GM06990 (cell line): Measurements from ENCODE around the gene DNAJA2.

Source experiments
- DNase-seq: peaks from one replicate; pipeline ENCODE4 v3.0.0-alpha.2; 2011; ENCODE audit not compliant: insufficient read length; ENCODE audit errors: extremely low read depth
- H3K27me3 ChIP-seq: replicated peaks from 2 replicates; pipeline ENCODE4 v1.6.0; 2011; ENCODE audit warnings: low read length; ENCODE audit not compliant: control insufficient read depth, insufficient read depth
- H3K36me3 ChIP-seq: 2 replicates; pipeline ENCODE4 v1.5.1; 2011; ENCODE audit warnings: low read length; ENCODE audit not compliant: control insufficient read depth, insufficient read depth
- H3K4me3 ChIP-seq: replicated peaks from 2 replicates; pipeline ENCODE4 v1.5.1; 2011; ENCODE audit warnings: low read depth, mild to moderate bottlenecking, control low read depth, low read length
- CTCF ChIP-seq: IDR thresholded peaks from 2 replicates; pipeline ENCODE4 v1.5.1; 2011; ENCODE audit warnings: low read length, control low read depth, mild to moderate bottlenecking, inconsistent platforms; ENCODE audit not compliant: insufficient read depth, poor library complexity, severe bottlenecking

Gene DNAJA2

DNA sequence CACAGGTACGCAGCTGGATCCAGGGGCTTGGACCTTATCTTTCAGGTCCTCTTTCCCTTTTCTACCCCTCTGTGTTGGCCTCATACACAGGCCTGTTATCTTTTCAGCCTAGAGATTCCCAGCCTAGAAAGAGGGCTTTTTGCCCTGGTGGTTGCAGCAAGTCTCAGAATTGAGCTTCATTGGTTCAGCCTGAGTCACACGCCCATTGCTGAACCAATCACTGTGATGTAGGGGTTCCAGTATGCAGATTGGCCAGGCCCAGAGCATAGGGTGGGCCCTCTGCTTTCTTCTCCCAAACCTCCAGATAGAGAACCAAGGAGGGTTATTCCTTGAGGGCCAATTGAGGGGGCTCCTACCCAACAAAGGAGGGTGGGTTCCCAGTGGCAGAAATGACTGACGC is 56.5 kb downstream of the DNAJA2 start:
- H3K27me3 ChIP-seq, result no peaks in the 10 kb centered on the region
- peaks cover 1% of the 10 kb centered on the region; the same call in 1 of the 2 replicates for H3K36me3 ChIP-seq
- no peak for DNase-seq
- H3K4me3 ChIP-seq, result no peak overlapping the region
- no peak for TF ChIP-seq CTCF

DNA sequence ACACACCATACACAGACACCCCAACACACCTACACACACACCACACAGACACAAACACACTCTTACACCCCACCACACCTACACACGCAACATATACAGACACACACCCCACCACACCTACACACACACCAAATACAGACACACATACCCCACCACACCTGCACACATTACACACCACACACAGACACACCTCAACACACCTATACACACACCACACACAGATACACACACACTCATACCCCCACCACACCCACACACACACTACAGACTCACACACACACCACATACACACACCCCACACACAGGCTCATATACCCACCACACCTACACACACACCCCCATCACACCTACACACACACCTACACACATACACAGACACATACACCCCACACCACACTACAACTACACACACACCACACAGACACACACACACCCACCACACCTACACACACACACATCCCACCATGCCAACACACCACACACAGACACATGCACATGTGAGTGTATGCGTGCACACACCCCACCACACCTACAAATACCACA is 57.9 kb downstream of the DNAJA2 start:
- Histone ChIP-seq H3K4me3 (no peak overlapping the region), H3K27me3 (no peaks in the 10 kb centered on the region), H3K36me3 (peaks cover 1% of the 10 kb centered on the region; the same call in 1 of the 2 replicates)
- no peak for TF ChIP-seq CTCF
- DNase-seq, result no peak

GRCh38 chr16:46914556-46915201 is 58.8 kb downstream of the DNAJA2 start:
- Histone ChIP-seq H3K27me3 (no peaks in the 10 kb centered on the region), H3K36me3 (peaks cover 1% of the 10 kb centered on the region; the same call in 1 of the 2 replicates), H3K4me3 (no peak overlapping the region)
- TF ChIP-seq CTCF, result no peak
- DNase-seq, result no peak

DNA sequence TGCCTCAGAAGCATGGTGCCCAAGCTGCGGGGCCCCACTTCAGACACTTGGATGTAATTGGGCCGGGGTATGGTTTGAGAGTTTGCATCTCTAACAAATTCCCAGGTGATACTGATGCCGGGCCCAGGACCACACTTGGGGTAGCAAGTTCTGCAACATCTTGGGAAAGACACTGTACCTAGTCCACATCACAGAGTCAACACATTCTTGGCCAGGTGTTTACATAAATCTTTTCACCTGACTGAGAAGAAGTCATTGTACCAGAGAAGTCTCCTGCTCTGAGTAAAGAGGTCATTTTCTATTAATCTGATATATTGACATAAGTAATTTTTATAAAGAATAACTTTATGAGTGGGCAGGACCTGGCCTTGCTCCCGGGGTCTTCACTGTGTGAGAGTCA is 61.8 kb downstream of the DNAJA2 start:
- no peak overlapping the region for H3K4me3 ChIP-seq
- DNase-seq, result no peak

GRCh38 chr16:46911038-46911437 is 62.4 kb downstream of the DNAJA2 start:
- Histone ChIP-seq H3K27me3 (no peaks in the 10 kb centered on the region), H3K4me3 (no peak overlapping the region), H3K36me3 (peaks cover 1% of the 10 kb centered on the region; the same call in 1 of the 2 replicates)
- DNase-seq, result no peak
- no peak for TF ChIP-seq CTCF

More for the DNA sequence above, 61.8 kb downstream of the DNAJA2 start:
- H3K36me3 ChIP-seq, result peaks cover 1% of the 10 kb centered on the region; the same call in 1 of the 2 replicates
- TF ChIP-seq CTCF, result no peak
- no peaks in the 10 kb centered on the region for H3K27me3 ChIP-seq
